Measurements from ENCODE around the gene MED1.
"Not testable (repeated sequence)": the region's sequence is repeated elsewhere in the genome, so short reads cannot be mapped to it uniquely, and the experiment has no call there.

Gene MED1

DNA sequence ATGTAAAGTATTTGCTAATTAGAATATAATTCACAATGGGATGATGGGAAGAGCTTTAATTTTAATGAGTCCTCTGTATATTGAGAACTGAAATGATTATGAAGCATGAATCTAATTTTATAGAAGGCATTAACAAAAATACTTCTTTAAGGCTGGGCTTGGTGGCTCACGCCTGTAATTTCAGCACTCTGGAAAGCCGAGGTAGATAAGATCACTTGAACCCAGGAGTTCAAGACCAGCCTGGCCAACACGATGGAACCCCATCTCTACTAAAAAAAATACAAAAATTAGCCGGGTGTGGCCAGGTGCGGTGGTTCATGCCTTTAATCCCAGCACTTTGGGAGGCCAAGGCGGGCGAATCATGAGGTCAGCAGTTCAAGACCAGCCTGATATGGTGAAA, 22.2 kb upstream of the MED1 start:
- H3K36me3 ChIP-seq (replicated peaks; ENCODE audit: low read depth, low read length): peaks cover 30% of the 10 kb centered on the region
- no peaks in the 10 kb centered on the region for H3K4me1 ChIP-seq (ENCODE audit: low read length)
- 0 out of 2 replicates have a peak, but pooled peaks cover 6% of the 10 kb centered on the region for H4K20me1 ChIP-seq (ENCODE audit: insufficient read depth, low read length)
- H3K4me3 ChIP-seq (ENCODE audit: low read length): no peak overlapping the region
- no peaks in the 10 kb centered on the region for H3K9me3 ChIP-seq (ENCODE audit: insufficient read depth, low read length)
- H2AFZ ChIP-seq (ENCODE audit: low read depth, low read length): no peak overlapping the region
- H3K27ac ChIP-seq (ENCODE audit: low read length): no peak overlapping the region
- H3K9ac ChIP-seq (ENCODE audit: low read length): no peak overlapping the region
- H3K4me2 ChIP-seq (ENCODE audit: low read length): no peak overlapping the region
- peaks cover 84% of the 10 kb centered on the region for H3K79me2 ChIP-seq (ENCODE audit: low read length)
- no peaks in the 10 kb centered on the region for H3K27me3 ChIP-seq (ENCODE audit: low read depth, low read length)
- no peak for TF ChIP-seq EZH2phosphoT487 (IDR thresholded peaks at IDR 0.05; ENCODE audit: low read depth)
- TF ChIP-seq, protein P1, sequence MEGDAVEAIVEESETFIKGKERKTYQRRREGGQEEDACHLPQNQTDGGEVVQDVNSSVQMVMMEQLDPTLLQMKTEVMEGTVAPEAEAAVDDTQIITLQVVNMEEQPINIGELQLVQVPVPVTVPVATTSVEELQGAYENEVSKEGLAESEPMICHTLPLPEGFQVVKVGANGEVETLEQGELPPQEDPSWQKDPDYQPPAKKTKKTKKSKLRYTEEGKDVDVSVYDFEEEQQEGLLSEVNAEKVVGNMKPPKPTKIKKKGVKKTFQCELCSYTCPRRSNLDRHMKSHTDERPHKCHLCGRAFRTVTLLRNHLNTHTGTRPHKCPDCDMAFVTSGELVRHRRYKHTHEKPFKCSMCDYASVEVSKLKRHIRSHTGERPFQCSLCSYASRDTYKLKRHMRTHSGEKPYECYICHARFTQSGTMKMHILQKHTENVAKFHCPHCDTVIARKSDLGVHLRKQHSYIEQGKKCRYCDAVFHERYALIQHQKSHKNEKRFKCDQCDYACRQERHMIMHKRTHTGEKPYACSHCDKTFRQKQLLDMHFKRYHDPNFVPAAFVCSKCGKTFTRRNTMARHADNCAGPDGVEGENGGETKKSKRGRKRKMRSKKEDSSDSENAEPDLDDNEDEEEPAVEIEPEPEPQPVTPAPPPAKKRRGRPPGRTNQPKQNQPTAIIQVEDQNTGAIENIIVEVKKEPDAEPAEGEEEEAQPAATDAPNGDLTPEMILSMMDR (IDR thresholded peaks at IDR 0.05; ENCODE audit: low read depth, low read length): no peak

DNA sequence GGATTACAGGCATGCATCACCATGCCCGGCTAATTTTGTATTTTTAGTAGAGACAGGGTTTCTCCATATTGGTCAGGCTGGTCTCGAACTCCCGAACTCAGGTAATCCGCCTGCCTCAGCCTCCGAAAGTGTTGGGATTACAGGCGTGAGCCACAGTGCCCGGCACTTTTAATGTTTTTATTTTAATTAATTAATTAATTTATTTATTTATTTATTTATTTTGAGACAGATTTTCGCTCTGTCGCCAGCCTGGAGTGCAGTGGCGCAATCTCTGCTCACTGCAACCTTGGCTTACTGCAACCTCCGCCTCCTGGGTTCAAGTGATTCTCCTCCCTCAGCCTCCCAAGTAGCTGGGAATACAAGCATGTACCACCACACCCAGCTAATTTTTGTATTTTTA, 17.5 kb upstream of the MED1 start:
- Histone ChIP-seq H3K79me2 (ENCODE audit: low read length) (peaks cover 99% of the 10 kb centered on the region), H3K4me1 (ENCODE audit: low read length) (peaks cover 14% of the 10 kb centered on the region)

DNA sequence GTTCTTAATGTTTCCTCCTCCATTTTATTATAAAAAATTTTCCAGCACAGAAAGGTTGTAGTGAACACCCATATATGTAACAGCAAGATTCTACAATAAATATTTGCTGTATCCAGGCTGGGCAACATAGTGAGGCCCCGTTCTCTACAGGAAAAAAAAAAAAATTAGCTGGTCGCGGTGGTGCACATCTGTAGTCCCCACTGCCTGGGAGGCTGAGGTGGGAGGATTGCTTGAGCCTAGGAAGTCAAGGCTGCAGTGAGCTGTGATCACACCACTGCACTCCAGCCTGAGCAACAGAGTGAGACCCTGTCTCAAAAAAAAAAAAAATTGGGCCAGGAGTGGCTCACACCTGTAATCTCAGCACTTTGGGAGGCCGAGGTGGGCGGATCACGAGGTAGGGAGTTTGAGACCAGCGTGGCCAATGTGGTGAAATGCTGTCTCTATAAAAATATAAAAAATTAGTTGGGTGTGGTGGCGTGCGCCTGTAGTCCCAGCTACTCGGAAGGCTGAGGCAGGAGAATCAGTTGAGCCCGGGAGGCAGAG, 13.6 kb upstream of the MED1 start:
- Histone ChIP-seq H3K36me3 (replicated peaks; ENCODE audit: low read depth, low read length) (peaks cover 34% of the 10 kb centered on the region), H4K20me1 (ENCODE audit: insufficient read depth, low read length) (peaks cover 50% of the 10 kb centered on the region), H3K4me3 (ENCODE audit: low read length) (peak overlapping the region; percentile 95), H3K4me1 (ENCODE audit: low read length) (peaks cover 18% of the 10 kb centered on the region), H3K79me2 (ENCODE audit: low read length) (peaks cover 85% of the 10 kb centered on the region), H3K9ac (ENCODE audit: low read length) (peak overlapping the region; percentile 96; the same call in 1 of the 2 replicates), H3K4me2 (ENCODE audit: low read length) (peak overlapping the region; percentile 97)
- not testable (repeated sequence) for H3K27me3 ChIP-seq (ENCODE audit: low read depth, low read length); H2AFZ ChIP-seq (ENCODE audit: low read depth, low read length); H3K9me3 ChIP-seq (ENCODE audit: insufficient read depth, low read length); H3K27ac ChIP-seq (ENCODE audit: low read length)

More for the DNA sequence above, 17.5 kb upstream of the MED1 start:
- Histone ChIP-seq H3K36me3 (replicated peaks; ENCODE audit: low read depth, low read length) (peaks cover 36% of the 10 kb centered on the region), H4K20me1 (ENCODE audit: insufficient read depth, low read length) (peaks cover 33% of the 10 kb centered on the region)
- not testable (repeated sequence) for H3K9ac ChIP-seq (ENCODE audit: low read length); H3K9me3 ChIP-seq (ENCODE audit: insufficient read depth, low read length); H2AFZ ChIP-seq (ENCODE audit: low read depth, low read length); H3K4me3 ChIP-seq (ENCODE audit: low read length); H3K27me3 ChIP-seq (ENCODE audit: low read depth, low read length); H3K27ac ChIP-seq (ENCODE audit: low read length); H3K4me2 ChIP-seq (ENCODE audit: low read length)

DNA sequence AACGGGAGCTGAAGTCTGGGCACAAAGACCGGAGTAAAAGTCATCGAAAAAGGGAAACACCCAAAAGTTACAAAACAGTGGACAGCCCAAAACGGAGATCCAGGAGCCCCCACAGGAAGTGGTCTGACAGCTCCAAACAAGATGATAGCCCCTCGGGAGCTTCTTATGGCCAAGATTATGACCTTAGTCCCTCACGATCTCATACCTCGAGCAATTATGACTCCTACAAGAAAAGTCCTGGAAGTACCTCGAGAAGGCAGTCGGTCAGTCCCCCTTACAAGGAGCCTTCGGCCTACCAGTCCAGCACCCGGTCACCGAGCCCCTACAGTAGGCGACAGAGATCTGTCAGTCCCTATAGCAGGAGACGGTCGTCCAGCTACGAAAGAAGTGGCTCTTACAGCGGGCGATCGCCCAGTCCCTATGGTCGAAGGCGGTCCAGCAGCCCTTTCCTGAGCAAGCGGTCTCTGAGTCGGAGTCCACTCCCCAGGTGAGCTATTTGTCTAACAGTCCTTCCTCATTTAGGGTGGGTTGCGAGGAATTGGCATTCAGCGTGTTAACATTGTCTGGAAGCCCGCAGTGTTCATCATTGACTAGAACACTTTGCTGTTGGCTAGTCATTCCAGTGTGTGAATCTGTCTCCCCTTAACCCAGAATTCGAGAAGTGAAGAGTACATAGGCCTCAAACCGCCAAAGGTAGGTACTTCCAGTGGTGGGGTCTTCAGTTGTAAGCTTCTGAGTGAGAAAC, 11.7 kb upstream of the MED1 start:
- no peak overlapping the region for H2AFZ ChIP-seq (ENCODE audit: low read depth, low read length)
- H4K20me1 ChIP-seq (ENCODE audit: insufficient read depth, low read length): peaks cover 44% of the 10 kb centered on the region
- peak overlapping the region; percentile 91 for H3K27ac ChIP-seq (ENCODE audit: low read length)
- peak overlapping the region; percentile 97 for H3K4me2 ChIP-seq (ENCODE audit: low read length)
- no peaks in the 10 kb centered on the region for H3K27me3 ChIP-seq (ENCODE audit: low read depth, low read length)
- H3K9ac ChIP-seq (ENCODE audit: low read length): peak overlapping the region; percentile 96
- no peaks in the 10 kb centered on the region for H3K9me3 ChIP-seq (ENCODE audit: insufficient read depth, low read length)
- H3K79me2 ChIP-seq (ENCODE audit: low read length): peaks cover 65% of the 10 kb centered on the region
- peaks cover 31% of the 10 kb centered on the region for H3K36me3 ChIP-seq (replicated peaks; ENCODE audit: low read depth, low read length)
- H3K4me1 ChIP-seq (ENCODE audit: low read length): peaks cover 18% of the 10 kb centered on the region
- peak overlapping the region; percentile 95 for H3K4me3 ChIP-seq (ENCODE audit: low read length)
- no peak for TF ChIP-seq EZH2phosphoT487 (IDR thresholded peaks at IDR 0.05; ENCODE audit: low read depth)
- TF ChIP-seq, protein P1 (IDR thresholded peaks at IDR 0.05; ENCODE audit: low read depth, low read length): no peak

DNA sequence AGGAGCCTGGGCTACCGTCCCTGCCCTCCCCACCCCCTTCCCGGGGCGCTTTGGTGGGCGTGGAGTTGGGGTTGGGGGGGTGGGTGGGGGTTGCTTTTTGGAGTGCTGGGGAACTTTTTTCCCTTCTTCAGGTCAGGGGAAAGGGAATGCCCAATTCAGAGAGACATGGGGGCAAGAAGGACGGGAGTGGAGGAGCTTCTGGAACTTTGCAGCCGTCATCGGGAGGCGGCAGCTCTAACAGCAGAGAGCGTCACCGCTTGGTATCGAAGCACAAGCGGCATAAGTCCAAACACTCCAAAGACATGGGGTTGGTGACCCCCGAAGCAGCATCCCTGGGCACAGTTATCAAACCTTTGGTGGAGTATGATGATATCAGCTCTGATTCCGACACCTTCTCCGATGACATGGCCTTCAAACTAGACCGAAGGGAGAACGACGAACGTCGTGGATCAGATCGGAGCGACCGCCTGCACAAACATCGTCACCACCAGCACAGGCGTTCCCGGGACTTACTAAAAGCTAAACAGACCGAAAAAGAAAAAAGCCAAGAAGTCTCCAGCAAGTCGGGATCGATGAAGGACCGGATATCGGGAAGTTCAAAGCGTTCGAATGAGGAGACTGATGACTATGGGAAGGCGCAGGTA, 11.0 kb upstream of the MED1 start:
- TF ChIP-seq, protein P1 (IDR thresholded peaks at IDR 0.05; ENCODE audit: low read depth, low read length): no peak
- no peak for TF ChIP-seq EZH2phosphoT487 (IDR thresholded peaks at IDR 0.05; ENCODE audit: low read depth)
- H3K4me1 ChIP-seq (ENCODE audit: low read length): peaks cover 18% of the 10 kb centered on the region
- H3K79me2 ChIP-seq (ENCODE audit: low read length): peaks cover 58% of the 10 kb centered on the region
- peak overlapping the region; percentile 91 for H3K27ac ChIP-seq (ENCODE audit: low read length)
- H2AFZ ChIP-seq (ENCODE audit: low read depth, low read length): no peak overlapping the region
- H4K20me1 ChIP-seq (ENCODE audit: insufficient read depth, low read length): peaks cover 37% of the 10 kb centered on the region
- H3K9ac ChIP-seq (ENCODE audit: low read length): peak overlapping the region; percentile 96
- H3K27me3 ChIP-seq (ENCODE audit: low read depth, low read length): no peaks in the 10 kb centered on the region
- peaks cover 24% of the 10 kb centered on the region for H3K36me3 ChIP-seq (replicated peaks; ENCODE audit: low read depth, low read length)
- H3K4me3 ChIP-seq (ENCODE audit: low read length): peak overlapping the region; percentile 95
- peak overlapping the region; percentile 97 for H3K4me2 ChIP-seq (ENCODE audit: low read length)
- no peaks in the 10 kb centered on the region for H3K9me3 ChIP-seq (ENCODE audit: insufficient read depth, low read length)
